Subcutaneous abdominal adipose tissue (tissue), 5 donors: ENCODE data around the gene LMO3.

ENCODE experiments used
- H3K27ac ChIP-seq: one replicate; pipeline ENCODE4 v1.7.0; 2013; ENCODE audit warnings: low read depth, mild to moderate bottlenecking, inconsistent platforms, low read length, moderate library complexity
- H3K27me3 ChIP-seq, 5 donors: one replicate each; pipeline ENCODE4 v1.7.0; 2013; ENCODE audit warnings: low read length in 5 of 5, inconsistent platforms in 1 of 5; ENCODE audit not compliant: control insufficient read depth in 5 of 5, insufficient read depth in 4 of 5
- H3K36me3 ChIP-seq, 5 donors: one replicate each; pipeline ENCODE4 v1.7.0; 2013; ENCODE audit warnings: low read length in 5 of 5; ENCODE audit not compliant: control insufficient read depth in 5 of 5, insufficient read depth in 5 of 5
- H3K4me1 ChIP-seq, 5 donors: one replicate each; pipeline ENCODE4 v1.7.0; 2013; ENCODE audit warnings: low read length in 5 of 5, mild to moderate bottlenecking in 3 of 5, moderate library complexity in 1 of 5; ENCODE audit not compliant: control insufficient read depth in 5 of 5, insufficient read depth in 5 of 5
- H3K4me3 ChIP-seq, 5 donors: one replicate each; pipeline ENCODE4 v1.7.0; 2013; ENCODE audit warnings: low read length in 5 of 5, low read depth in 1 of 5
- H3K9ac ChIP-seq, 5 donors: one replicate each; pipeline ENCODE4 v1.7.0; 2013; ENCODE audit warnings: low read length in 5 of 5, mild to moderate bottlenecking in 4 of 5, moderate library complexity in 3 of 5
- H3K9me3 ChIP-seq, 5 donors: one replicate each; pipeline ENCODE4 v1.7.0; 2013; ENCODE audit warnings: low read length in 5 of 5; ENCODE audit not compliant: control insufficient read depth in 5 of 5
- donor health status: healthy.
- donor health status: healthy.
- donor health status: healthy.
- donor health status: healthy.
- donor health status: healthy.

The LMO3 gene

GRCh38 chr12:16587110-16587453 is 18.9 kb downstream of the LMO3 start:
- no peaks in the 10 kb centered on the region for H3K9me3 ChIP-seq
- peaks cover 0 to 32% (median 13%) of the 10 kb centered on the region in 5 donors for H3K4me1 ChIP-seq
- H3K9ac ChIP-seq: peak overlapping the region in 1 of 5 donors; percentile 66
- H3K4me3 ChIP-seq: peak overlapping the region in 2 of 5 donors; percentile 30 to 40
- H3K27me3 ChIP-seq: no peaks in the 10 kb centered on the region
- no peaks in the 10 kb centered on the region for H3K36me3 ChIP-seq
- H3K27ac ChIP-seq: peak overlapping the region; percentile 88

DNA sequence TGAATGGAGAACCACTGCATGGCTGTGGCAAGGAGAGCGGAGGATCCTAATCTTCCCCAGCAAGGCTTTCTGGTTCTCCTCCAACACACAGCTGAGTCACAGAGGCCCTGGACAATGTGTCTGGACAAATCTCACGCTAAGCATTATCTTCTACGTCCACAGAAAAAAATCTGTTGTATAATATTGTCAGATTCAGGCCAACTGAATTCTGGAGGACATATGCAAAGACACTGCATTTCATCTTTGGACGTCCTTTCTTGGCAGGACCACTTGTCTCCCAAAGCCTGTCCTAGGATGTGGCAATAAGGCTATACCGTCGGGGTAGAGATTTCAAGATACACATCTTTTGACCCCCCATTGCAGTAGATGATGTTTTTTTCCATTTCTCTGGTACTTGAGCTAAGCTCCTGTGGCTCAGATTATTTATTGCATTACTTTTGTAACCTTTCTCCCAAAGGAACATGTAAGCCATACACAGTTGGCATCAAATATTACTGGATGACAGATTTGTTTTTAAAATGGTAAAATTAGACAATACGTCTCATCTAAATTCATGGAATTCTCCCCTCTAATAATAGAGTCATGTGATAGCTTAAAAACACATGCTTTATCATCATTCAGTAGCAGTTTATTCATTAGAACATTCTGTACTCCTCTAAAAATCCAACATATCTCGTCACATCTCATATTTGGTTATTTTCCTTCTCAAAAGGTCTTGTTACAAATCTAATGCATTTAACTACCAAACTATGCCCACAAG is 19.4 kb downstream of the LMO3 start:
- Histone ChIP-seq H3K27ac (peak overlapping the region; percentile 88), H3K9me3 (no peaks in the 10 kb centered on the region), H3K4me3 (peak overlapping the region in 2 of 5 donors; percentile 30 to 40), H3K9ac (peak overlapping the region in 1 of 5 donors; percentile 66), H3K4me1 (peaks cover 0 to 29% (median 13%) of the 10 kb centered on the region in 5 donors), H3K36me3 (no peaks in the 10 kb centered on the region), H3K27me3 (no peaks in the 10 kb centered on the region)

- Histone ChIP-seq H3K9ac (no peak overlapping the region), H3K36me3 (no peaks in the 10 kb centered on the region), H3K27me3 (no peaks in the 10 kb centered on the region), H3K27ac (peak overlapping the region; percentile 88), H3K9me3 (no peaks in the 10 kb centered on the region), H3K4me3 (no peak overlapping the region), H3K4me1 (peaks cover 0 to 23% (median 8%) of the 10 kb centered on the region in 5 donors)
Measured at GRCh38 chr12:16585781-16586180, 20.2 kb downstream of the LMO3 start.

DNA sequence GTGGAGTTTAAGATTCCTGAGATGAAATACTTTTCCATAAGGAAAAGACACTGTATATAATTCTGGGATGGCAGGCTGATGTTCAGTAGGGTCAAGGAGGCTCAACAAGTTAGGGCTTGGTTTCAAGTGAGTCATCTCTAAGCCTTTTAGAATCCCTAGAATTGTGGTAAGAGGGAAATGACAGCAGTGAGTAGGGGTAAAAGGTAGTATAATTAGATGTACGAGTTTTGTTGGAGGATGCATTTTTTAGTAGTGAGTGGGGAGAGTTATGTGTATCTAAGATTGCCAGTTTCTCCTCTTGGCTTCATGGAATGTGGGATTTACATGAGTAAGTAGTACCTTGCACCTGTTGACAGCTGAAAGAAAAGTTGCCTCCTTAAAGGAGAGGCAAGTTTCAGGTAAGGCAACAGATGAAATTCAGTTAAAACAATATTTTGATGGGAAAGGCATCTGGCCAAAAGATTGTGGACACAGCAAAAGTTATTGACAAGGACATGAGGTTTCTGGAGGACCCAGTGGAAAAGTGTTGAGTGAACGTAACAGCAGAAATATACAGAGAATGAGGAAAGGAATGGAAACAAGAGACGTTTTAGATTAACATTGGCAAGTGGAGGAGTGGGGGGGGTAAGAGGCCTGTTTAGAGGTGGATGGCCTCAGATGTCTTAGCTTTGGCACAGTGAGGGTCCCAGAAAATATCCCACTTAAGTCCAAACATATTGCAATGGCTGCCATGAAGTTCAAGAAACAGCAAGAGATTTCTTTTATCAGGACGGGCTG is 21.8 kb downstream of the LMO3 start:
- Histone ChIP-seq H3K27me3 (no peaks in the 10 kb centered on the region), H3K9me3 (no peaks in the 10 kb centered on the region), H3K27ac (no peak overlapping the region), H3K9ac (no peak overlapping the region), H3K4me3 (no peak overlapping the region), H3K4me1 (peaks cover 0 to 25% (median 8%) of the 10 kb centered on the region in 5 donors), H3K36me3 (no peaks in the 10 kb centered on the region)

- no peaks in the 10 kb centered on the region for H3K36me3 ChIP-seq
- H3K27ac ChIP-seq: no peak overlapping the region
- H3K4me1 ChIP-seq: peaks cover 0 to 21% (median 6%) of the 10 kb centered on the region in 5 donors
- no peak overlapping the region for H3K9ac ChIP-seq
- H3K9me3 ChIP-seq: no peaks in the 10 kb centered on the region
- H3K27me3 ChIP-seq: no peaks in the 10 kb centered on the region
- no peak overlapping the region for H3K4me3 ChIP-seq
Measured at GRCh38 chr12:16581416-16581815, 24.5 kb downstream of the LMO3 start.

- H3K9me3 ChIP-seq: no peaks in the 10 kb centered on the region
- H3K27me3 ChIP-seq: no peaks in the 10 kb centered on the region
- H3K4me3 ChIP-seq: no peak overlapping the region
- H3K36me3 ChIP-seq: no peaks in the 10 kb centered on the region
- H3K9ac ChIP-seq: no peak overlapping the region
- H3K27ac ChIP-seq: no peak overlapping the region
- H3K4me1 ChIP-seq: peaks cover 0 to 13% (median 4%) of the 10 kb centered on the region in 5 donors
Measured at GRCh38 chr12:16579041-16579440, 26.9 kb downstream of the LMO3 start.

DNA sequence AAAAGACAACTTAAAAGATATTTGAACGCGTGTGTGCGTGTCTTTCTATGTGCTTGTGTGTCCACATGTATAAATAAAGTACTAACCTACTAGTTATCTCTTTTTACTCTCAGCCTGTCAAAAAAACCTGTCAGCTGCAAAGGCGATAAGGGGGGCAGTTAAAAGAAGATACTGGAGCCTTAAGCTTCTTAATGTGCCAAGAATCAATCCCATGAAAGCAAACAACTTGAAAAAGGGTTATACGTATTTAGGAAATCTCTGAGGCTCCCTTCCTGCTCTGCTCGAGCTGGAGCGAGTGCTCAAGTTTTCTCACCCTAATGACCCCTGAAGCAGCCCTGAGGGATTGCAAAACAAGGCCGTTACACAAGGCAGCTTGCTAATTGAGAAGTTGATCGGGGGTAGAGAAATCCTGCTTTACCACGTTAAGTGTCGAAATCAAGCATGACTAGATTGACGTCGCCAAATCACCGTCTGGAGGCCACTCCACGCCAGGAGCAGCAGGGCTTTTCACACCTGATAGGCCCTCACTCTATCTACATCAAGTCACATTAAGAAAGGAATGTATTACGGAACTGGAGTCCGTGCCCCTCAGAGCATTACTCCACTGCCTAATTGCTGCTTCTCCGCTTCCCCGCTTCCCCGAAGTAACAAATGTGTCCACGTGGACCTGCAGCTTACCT is 32.4 kb downstream of the LMO3 start:
- Histone ChIP-seq H3K9ac (peak overlapping the region in 2 of 5 donors; percentile 18 to 30), H3K27ac (peak overlapping the region; percentile 56)

DNA sequence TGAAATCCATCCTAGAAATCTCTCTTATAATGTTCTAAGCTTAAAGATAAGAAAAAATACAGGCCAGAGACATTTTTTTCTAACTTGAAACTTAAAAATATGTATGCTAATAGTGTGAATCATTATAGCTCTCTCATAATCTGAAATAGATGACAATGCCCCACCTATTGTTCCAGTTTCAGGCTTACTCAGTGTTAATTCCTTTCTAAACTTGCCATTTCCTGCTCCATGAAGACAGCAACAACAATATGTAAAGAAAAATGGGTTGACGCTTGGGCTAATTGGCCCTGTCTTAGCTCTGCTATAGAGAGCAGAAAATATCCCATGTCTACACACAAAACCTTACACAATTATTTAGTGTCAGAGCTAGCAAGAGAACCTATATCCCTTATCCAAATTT is 37.1 kb downstream of the LMO3 start:
- peaks cover 0 to 8% (median 7%) of the 10 kb centered on the region in 5 donors for H3K4me1 ChIP-seq
- H3K27ac ChIP-seq: no peak overlapping the region
- no peak overlapping the region for H3K9ac ChIP-seq
- H3K27me3 ChIP-seq: no peaks in the 10 kb centered on the region
- no peak overlapping the region for H3K4me3 ChIP-seq
- H3K9me3 ChIP-seq: no peaks in the 10 kb centered on the region
- no peaks in the 10 kb centered on the region for H3K36me3 ChIP-seq

More for the DNA sequence above, 32.4 kb downstream of the LMO3 start:
- no peaks in the 10 kb centered on the region for H3K27me3 ChIP-seq
- peak overlapping the region in 4 of 5 donors; percentile 17 to 51 (median 30) for H3K4me3 ChIP-seq
- H3K9me3 ChIP-seq: no peaks in the 10 kb centered on the region
- no peaks in the 10 kb centered on the region for H3K36me3 ChIP-seq
- H3K4me1 ChIP-seq: peaks cover 0 to 10% (median 8%) of the 10 kb centered on the region in 5 donors

DNA sequence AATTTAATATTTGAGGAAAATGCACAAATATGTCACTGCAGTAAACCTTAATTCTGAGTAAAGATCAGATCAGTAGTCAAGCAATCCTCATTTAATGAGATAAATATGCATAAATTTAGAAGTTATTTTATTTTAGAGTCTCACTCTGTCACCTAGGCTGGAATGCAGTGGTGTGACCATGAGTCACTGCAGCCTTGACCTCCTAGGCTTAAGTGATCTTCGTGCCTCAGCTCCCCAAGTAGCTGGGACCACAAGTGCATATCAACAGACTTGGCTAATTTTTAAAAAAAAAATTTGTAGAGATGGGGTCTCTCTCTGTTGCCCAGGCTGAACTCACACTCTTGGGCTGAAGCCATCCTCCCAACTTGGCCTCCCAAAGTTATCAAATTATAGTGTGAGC is 41.3 kb downstream of the LMO3 start:
- Histone ChIP-seq H3K4me3 (no peak overlapping the region), H3K27ac (no peak overlapping the region), H3K36me3 (no peaks in the 10 kb centered on the region), H3K27me3 (no peaks in the 10 kb centered on the region), H3K9me3 (no peaks in the 10 kb centered on the region), H3K4me1 (peaks cover 0 to 6% (median 0%) of the 10 kb centered on the region in 5 donors), H3K9ac (no peak overlapping the region)

- H3K4me1 ChIP-seq: peaks cover 0 to 6% (median 0%) of the 10 kb centered on the region in 5 donors
- H3K9ac ChIP-seq: no peak overlapping the region
- no peaks in the 10 kb centered on the region for H3K9me3 ChIP-seq
- no peaks in the 10 kb centered on the region for H3K27me3 ChIP-seq
- peaks cover 0 to 7% (median 0%) of the 10 kb centered on the region in 5 donors for H3K36me3 ChIP-seq
- H3K27ac ChIP-seq: no peak overlapping the region
- no peak overlapping the region for H3K4me3 ChIP-seq
Measured at GRCh38 chr12:16563504-16563903, 42.5 kb downstream of the LMO3 start.
